GM12801 (cell line): ENCODE measurements around the gene FOXO3.

Experiments used
- TF ChIP-seq, protein P1 (sequence below): IDR thresholded peaks from one replicate; pipeline ENCODE4 v1.5.1; 2011; ENCODE audit warnings: control low read depth; ENCODE audit not compliant: insufficient read length; ENCODE audit errors: extremely low read depth

The FOXO3 gene

DNA sequence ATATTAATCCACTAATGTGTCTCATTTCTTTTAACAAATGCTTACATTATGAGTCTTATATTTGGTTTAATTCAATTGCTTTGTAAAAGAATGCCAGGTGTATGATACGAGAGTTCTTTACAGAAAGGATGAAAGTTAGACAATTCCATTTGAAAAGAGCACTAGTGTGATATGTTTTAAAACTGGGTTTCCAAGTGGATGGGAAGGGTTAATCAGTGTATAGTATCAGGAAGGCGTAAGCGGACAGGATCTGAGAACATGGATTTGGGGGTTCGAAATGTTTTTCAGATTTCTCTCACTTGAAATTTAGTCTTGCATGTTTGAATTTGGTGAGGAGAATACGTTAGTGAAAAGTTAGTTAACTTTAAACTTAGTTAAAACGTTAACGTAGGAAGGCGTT lies 2.6 kb downstream of the FOXO3 start:
- TF ChIP-seq, protein P1, sequence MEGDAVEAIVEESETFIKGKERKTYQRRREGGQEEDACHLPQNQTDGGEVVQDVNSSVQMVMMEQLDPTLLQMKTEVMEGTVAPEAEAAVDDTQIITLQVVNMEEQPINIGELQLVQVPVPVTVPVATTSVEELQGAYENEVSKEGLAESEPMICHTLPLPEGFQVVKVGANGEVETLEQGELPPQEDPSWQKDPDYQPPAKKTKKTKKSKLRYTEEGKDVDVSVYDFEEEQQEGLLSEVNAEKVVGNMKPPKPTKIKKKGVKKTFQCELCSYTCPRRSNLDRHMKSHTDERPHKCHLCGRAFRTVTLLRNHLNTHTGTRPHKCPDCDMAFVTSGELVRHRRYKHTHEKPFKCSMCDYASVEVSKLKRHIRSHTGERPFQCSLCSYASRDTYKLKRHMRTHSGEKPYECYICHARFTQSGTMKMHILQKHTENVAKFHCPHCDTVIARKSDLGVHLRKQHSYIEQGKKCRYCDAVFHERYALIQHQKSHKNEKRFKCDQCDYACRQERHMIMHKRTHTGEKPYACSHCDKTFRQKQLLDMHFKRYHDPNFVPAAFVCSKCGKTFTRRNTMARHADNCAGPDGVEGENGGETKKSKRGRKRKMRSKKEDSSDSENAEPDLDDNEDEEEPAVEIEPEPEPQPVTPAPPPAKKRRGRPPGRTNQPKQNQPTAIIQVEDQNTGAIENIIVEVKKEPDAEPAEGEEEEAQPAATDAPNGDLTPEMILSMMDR = no peak

GRCh38 chr6:108564178-108564577 lies 3.5 kb downstream of the FOXO3 start:
- TF ChIP-seq, protein P1 = no peak

GRCh38 chr6:108565091-108565766 lies 4.5 kb downstream of the FOXO3 start:
- TF ChIP-seq, protein P1 = no peak

DNA sequence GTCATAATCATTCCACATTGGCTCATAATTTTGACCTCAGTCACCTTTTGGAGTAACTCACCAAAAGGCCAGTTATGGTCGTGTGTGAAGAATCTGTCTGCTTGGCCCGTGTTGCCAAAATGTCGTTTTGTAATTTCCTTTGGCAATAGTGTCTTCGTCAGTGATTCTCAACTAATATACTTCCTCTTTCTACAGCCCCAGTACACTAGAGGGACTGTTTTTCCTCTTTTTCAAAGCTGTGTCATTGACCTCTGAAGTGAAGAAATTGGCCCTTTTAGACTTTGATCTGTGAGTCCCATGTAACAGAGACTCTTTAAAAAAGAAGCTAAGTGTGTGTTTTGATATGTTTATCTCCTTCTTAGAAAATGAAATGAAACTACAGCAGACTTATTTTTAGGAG lies 5.2 kb downstream of the FOXO3 start:
- TF ChIP-seq, protein P1 = no peak

GRCh38 chr6:108566406-108566805 lies 5.7 kb downstream of the FOXO3 start:
- TF ChIP-seq, protein P1 = no peak

- TF ChIP-seq, protein P1 = no peak
Observed at GRCh38 chr6:108568101-108568500, 7.4 kb downstream of the FOXO3 start.

DNA sequence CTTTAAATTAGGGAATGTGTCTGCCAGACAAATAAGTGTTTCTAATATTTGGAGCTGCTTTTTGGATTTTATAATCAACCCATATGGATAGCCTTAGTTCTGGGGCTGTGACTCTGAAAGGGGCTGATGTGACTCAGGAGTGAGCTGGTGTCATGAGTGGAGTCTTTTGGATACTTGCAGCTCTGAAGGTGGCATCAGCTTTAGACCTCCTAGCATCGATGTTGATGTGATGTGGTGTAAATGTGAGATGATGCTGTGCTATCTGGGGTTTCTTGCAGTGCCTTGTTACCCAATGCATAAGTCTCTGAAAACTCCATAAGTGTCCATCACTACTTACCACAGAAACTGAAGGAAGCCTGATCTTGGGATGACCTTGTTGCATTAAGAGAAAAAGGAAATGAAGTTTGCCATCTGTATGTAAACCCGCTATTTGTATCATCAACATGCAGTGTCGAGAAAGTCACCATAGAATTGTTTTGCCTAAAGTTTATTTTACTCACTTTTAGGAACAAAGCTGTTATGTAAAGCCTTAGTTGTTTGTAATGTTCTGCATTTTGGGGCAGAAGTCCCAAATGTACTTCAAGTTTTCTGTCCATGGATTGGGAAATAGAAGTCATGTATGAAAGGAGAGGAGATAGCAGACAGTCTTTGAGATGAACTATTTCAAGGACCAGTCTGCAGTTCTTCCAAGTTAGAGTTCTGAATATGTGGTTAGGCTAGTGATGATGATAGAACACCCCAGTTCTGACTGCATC lies 8.0 kb downstream of the FOXO3 start:
- TF ChIP-seq, protein P1 = no peak
